KMS-11 (cell line): ENCODE data around the gene NUP93.
A peak's percentile ranks its signal among the peaks of the same experiment; 100 is the strongest.

ENCODE experiments used
- H2AFZ ChIP-seq: fragments of 200-600 bp; sonication (generic); 2 replicates; pipeline ENCODE4 v1.6.1; 2016; ENCODE audit warnings: antibody characterized with exemption, mixed run types, low read depth
- H3K27ac ChIP-seq: fragments of 200-600 bp; sonication (generic); 2 replicates; pipeline ENCODE4 v1.6.1; 2016; ENCODE audit warnings: mild to moderate bottlenecking, mixed run types
- H3K27me3 ChIP-seq: fragments of 200-600 bp; sonication (generic); 2 replicates; pipeline ENCODE4 v1.6.1; 2017; ENCODE audit warnings: mild to moderate bottlenecking, low read depth, mixed run types, moderate library complexity; ENCODE audit not compliant: insufficient read depth
- H3K36me3 ChIP-seq: fragments of 200-600 bp; sonication (generic); 2 replicates; pipeline ENCODE4 v1.6.1; 2017; ENCODE audit warnings: mild to moderate bottlenecking, mixed run types; ENCODE audit not compliant: insufficient read depth
- H3K4me1 ChIP-seq: fragments of 200-600 bp; sonication (generic); 2 replicates; pipeline ENCODE4 v1.6.1; 2016; ENCODE audit warnings: mild to moderate bottlenecking, low read depth, mixed run types; ENCODE audit not compliant: poor library complexity, severe bottlenecking
- H3K4me2 ChIP-seq: fragments of 200-600 bp; sonication (generic); 2 replicates; pipeline ENCODE4 v1.7.0; 2016; ENCODE audit warnings: mild to moderate bottlenecking, mixed run types
- H3K4me3 ChIP-seq: fragments of 200-600 bp; sonication (generic); IDR thresholded peaks from 2 replicates; pipeline ENCODE4 v1.6.1; 2017; ENCODE audit warnings: low read depth, low read length, mixed read lengths; ENCODE audit not compliant: insufficient read depth
- H3K79me2 ChIP-seq: fragments of 200-600 bp; sonication (generic); 2 replicates; pipeline ENCODE4 v1.6.1; 2016; ENCODE audit warnings: low read depth, mixed run types; ENCODE audit not compliant: insufficient read depth
- H3K9ac ChIP-seq: fragments of 200-600 bp; sonication (generic); 2 replicates; pipeline ENCODE4 v1.6.1; 2016; ENCODE audit warnings: mild to moderate bottlenecking, mixed run types
- H4K20me1 ChIP-seq: fragments of 200-600 bp; sonication (generic); 2 replicates; pipeline ENCODE4 v1.6.1; 2016; ENCODE audit warnings: mild to moderate bottlenecking, mixed run types; ENCODE audit not compliant: insufficient read depth
- TF ChIP-seq, protein P1 (sequence below): fragments of 200-600 bp; sonication (generic); conservative IDR thresholded peaks from 2 replicates; pipeline ENCODE4 v1.6.1; 2017; ENCODE audit warnings: low read depth, mild to moderate bottlenecking, antibody characterized with exemption, low read length, moderate library complexity, mixed read lengths

NUP93 gene

DNA sequence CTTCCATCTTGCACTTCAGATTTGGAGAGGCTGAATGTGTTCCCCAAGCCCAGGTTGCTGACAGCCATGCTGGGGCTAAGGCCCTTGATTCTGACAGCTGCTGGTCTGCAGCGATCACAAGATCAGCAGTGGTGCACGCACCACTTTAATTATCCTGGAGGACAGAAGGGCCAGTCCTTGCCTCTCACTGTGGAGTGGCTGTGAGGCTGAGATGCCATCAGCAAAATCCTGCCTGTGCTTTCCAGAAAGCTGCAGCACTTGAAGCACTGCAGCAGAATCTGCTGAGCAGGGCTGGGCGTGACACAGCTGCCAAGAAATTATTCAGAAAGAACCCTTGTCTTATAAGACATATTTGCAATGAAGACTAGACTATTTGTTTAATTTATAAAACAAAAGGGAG is 37.1 kb downstream of the NUP93 start:
- TF ChIP-seq, protein P1, sequence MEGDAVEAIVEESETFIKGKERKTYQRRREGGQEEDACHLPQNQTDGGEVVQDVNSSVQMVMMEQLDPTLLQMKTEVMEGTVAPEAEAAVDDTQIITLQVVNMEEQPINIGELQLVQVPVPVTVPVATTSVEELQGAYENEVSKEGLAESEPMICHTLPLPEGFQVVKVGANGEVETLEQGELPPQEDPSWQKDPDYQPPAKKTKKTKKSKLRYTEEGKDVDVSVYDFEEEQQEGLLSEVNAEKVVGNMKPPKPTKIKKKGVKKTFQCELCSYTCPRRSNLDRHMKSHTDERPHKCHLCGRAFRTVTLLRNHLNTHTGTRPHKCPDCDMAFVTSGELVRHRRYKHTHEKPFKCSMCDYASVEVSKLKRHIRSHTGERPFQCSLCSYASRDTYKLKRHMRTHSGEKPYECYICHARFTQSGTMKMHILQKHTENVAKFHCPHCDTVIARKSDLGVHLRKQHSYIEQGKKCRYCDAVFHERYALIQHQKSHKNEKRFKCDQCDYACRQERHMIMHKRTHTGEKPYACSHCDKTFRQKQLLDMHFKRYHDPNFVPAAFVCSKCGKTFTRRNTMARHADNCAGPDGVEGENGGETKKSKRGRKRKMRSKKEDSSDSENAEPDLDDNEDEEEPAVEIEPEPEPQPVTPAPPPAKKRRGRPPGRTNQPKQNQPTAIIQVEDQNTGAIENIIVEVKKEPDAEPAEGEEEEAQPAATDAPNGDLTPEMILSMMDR: no peak

DNA sequence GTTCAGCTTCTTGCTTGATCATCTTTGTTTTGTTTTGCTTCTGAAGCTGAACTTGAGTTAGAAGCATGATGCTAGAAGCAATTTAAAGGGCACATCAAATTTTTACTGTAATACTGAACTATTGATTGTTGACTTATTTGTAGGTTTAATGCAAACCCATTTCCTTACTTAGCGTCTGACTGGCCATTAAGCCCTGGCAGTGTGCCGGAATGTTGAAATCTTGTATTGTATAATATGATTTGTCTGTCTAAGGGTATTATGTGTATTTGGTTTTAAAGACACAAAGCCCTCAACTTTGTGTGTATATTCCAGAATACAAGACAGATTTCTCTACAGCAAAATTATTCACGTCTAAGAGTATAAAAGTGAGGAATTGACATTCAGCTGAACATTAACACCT is 39.7 kb downstream of the NUP93 start:
- peaks cover 21% of the 10 kb centered on the region for H3K4me1 ChIP-seq
- no peaks in the 10 kb centered on the region for H3K79me2 ChIP-seq
- no peaks in the 10 kb centered on the region for H4K20me1 ChIP-seq
- H3K27ac ChIP-seq: no peak overlapping the region
- H2AFZ ChIP-seq: no peak overlapping the region
- no peaks in the 10 kb centered on the region for H3K27me3 ChIP-seq
- no peak overlapping the region for H3K4me3 ChIP-seq
- TF ChIP-seq, protein P1: no peak
- H3K4me2 ChIP-seq: no peak overlapping the region
- H3K9ac ChIP-seq: no peak overlapping the region
- 0 out of 2 replicates have a peak, but pooled peaks cover 4% of the 10 kb centered on the region for H3K36me3 ChIP-seq

More for the DNA sequence above, 37.1 kb downstream of the NUP93 start:
- Histone ChIP-seq H3K27ac (no peak overlapping the region), H4K20me1 (no peaks in the 10 kb centered on the region), H3K4me1 (peaks cover 35% of the 10 kb centered on the region), H2AFZ (no peak overlapping the region), H3K36me3 (0 out of 2 replicates have a peak, but pooled peaks cover 4% of the 10 kb centered on the region), H3K4me2 (no peak overlapping the region), H3K79me2 (no peaks in the 10 kb centered on the region), H3K4me3 (no peak overlapping the region), H3K9ac (no peak overlapping the region), H3K27me3 (no peaks in the 10 kb centered on the region)

DNA sequence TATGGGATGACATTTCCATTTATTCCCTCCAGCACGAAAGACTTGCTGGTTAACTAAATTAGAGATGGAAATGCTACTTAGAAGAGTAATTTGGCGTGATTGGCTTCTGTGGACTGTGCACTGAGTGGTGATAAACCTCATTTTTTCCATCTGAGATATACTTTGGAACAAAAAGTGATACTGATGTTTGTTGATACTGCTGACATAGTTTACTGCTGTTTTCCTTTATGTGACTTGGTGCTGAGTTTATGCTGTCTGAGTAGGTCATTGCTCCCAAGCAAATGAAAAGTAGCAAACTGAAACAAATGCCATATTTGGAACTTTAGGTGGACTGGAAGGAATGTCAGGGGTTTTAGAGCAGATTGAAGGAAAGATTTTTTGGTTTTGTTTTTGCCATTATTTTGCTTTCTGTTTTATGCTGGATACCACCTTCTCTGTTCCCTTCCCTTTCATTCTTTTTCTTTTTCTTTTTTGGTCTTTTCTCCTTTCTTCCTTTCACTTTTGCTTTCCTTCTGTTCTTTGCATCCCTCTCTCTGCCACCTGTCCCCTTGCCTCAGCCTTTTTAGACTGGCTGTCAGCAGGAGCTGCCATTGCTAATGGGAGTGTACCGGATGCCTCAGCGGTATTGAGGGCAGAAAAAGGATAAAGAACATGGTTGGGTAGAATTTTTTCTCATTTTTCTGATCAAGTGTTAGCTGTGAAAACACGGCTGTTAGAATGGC is 41.8 kb downstream of the NUP93 start:
- H3K9ac ChIP-seq: no peak overlapping the region
- H3K27me3 ChIP-seq: no peaks in the 10 kb centered on the region
- peak overlapping the region; percentile 0; the same call in 1 of the 2 replicates for H3K4me2 ChIP-seq
- no peak overlapping the region for H3K27ac ChIP-seq
- no peaks in the 10 kb centered on the region for H3K79me2 ChIP-seq
- H4K20me1 ChIP-seq: no peaks in the 10 kb centered on the region
- TF ChIP-seq, protein P1: no peak
- 0 out of 2 replicates have a peak, but pooled peaks cover 3% of the 10 kb centered on the region for H3K36me3 ChIP-seq
- no peak overlapping the region for H3K4me3 ChIP-seq
- H3K4me1 ChIP-seq: peaks cover 11% of the 10 kb centered on the region
- H2AFZ ChIP-seq: no peak overlapping the region

DNA sequence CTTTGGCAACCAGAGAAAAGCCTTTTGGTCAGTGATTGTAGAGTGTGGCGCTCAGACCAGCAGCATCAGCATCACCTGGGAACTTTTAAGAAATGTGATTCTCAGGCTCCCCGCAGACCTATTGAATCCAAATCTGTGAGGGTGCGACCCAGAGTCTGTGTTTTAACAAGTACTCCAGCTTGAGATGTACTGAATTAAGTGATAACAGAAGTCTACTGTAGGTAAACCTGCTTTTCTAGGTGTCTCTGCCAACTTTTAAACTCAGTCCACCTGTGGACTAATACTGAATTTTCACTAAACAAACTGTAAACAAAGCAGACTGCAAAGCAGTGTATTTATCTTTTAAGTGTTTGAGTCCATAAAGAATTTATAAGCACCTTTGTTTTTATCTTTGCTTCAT is 43.6 kb downstream of the NUP93 start:
- TF ChIP-seq, protein P1: no peak
- no peak overlapping the region for H3K9ac ChIP-seq
- H3K36me3 ChIP-seq: no peaks in the 10 kb centered on the region
- peaks cover 11% of the 10 kb centered on the region for H3K4me1 ChIP-seq
- no peaks in the 10 kb centered on the region for H4K20me1 ChIP-seq
- H3K27ac ChIP-seq: no peak overlapping the region
- no peak overlapping the region for H2AFZ ChIP-seq
- no peaks in the 10 kb centered on the region for H3K27me3 ChIP-seq
- no peaks in the 10 kb centered on the region for H3K79me2 ChIP-seq
- H3K4me3 ChIP-seq: no peak overlapping the region
- H3K4me2 ChIP-seq: no peak overlapping the region
